ENCODE results near the gene CDC42EP1.

GRCh38 chr22:37566329-37566837 lies 6.1 kb downstream of the CDC42EP1 start:
- TF ChIP-seq REST (IDR thresholded peaks at IDR 0.05; ENCODE audit: borderline replicate concordance), result no peak
- TF ChIP-seq EZH2 (IDR thresholded peaks at IDR 0.05; ENCODE audit: borderline replicate concordance, insufficient read depth, low read length, poor library complexity, severe bottlenecking), result no peak
